ENCODE results near the gene BIN1.

GRCh38 chr2:127032621-127033020 lies 74.3 kb downstream of the BIN1 start:
- TF ChIP-seq POLR2A (IDR thresholded peaks at IDR 0.05) (no peak), CTCF (IDR thresholded peaks at IDR 0.05) (no peak), EP300 (IDR thresholded peaks at IDR 0.05; ENCODE audit: low read depth) (no peak), POLR2AphosphoS5 (IDR thresholded peaks at IDR 0.05) (no peak)

Data from transverse colon (tissue), 4 donors.